GM13976 (cell line): Measurements from ENCODE around the gene ANKRD18B.
"Not testable (repeated sequence)": the region's sequence is repeated elsewhere in the genome, so short reads cannot be mapped to it uniquely, and the experiment has no call there.

Experiments
- DNase-seq: peaks from one replicate; pipeline ENCODE4 v3.0.0; 2012; ENCODE audit warnings: low spot score
- CTCF ChIP-seq: IDR thresholded peaks from 2 replicates; pipeline ENCODE4 v1.5.1; 2012; ENCODE audit warnings: borderline replicate concordance, mild to moderate bottlenecking; ENCODE audit not compliant: insufficient read depth; ENCODE audit errors: extremely low read depth, missing control alignments, control extremely low read depth
- in situ Hi-C: fragments of 300-500 bp; cut with MboI; formaldehyde crosslinking; loops from one replicate; pipeline ENCODE4 v1.12.0; 2022; ENCODE audit warnings: low sequenced_read_pairs, mixed read lengths, inconsistent platforms; ENCODE audit not compliant: unreplicated experiment

Gene ANKRD18B

GRCh38 chr9:33498387-33498786 is 25.7 kb upstream of the ANKRD18B start:
- no peak for DNase-seq
- TF ChIP-seq CTCF = no peak
- in situ Hi-C loops = no loop called here

GRCh38 chr9:33506626-33507370 is 17.3 kb upstream of the ANKRD18B start:
- in situ Hi-C loops = no loop called here
- DNase-seq = no peak
- TF ChIP-seq CTCF = no peak

GRCh38 chr9:33510262-33511183 is 13.5 kb upstream of the ANKRD18B start:
- TF ChIP-seq CTCF = no peak
- in situ Hi-C loops = no loop called here
- DNase-seq = peak; percentile 50

- DNase-seq, in situ Hi-C loops: not testable (repeated sequence)
These were observed 12.9 kb upstream of the ANKRD18B start for GRCh38 chr9:33511184-33511517.

GRCh38 chr9:33512535-33512934 is 11.5 kb upstream of the ANKRD18B start:
- DNase-seq, in situ Hi-C loops: not testable (repeated sequence)

- in situ Hi-C loops, DNase-seq: not testable (repeated sequence)
These were observed 8.6 kb upstream of the ANKRD18B start for GRCh38 chr9:33515342-33515995.

- in situ Hi-C loops = not testable (repeated sequence)
These were observed 7.7 kb upstream of the ANKRD18B start for GRCh38 chr9:33516397-33516796.

GRCh38 chr9:33517373-33517772 is 6.7 kb upstream of the ANKRD18B start:
- in situ Hi-C loops = no loop called here
- TF ChIP-seq CTCF = peak; percentile 50
- DNase-seq = peak; percentile 17

More at GRCh38 chr9:33516397-33516796, 7.7 kb upstream of the ANKRD18B start:
- DNase-seq = not testable (repeated sequence)

- in situ Hi-C loops, DNase-seq: not testable (repeated sequence)
These were observed 6.0 kb upstream of the ANKRD18B start for GRCh38 chr9:33517934-33518577.

- in situ Hi-C loops, DNase-seq: not testable (repeated sequence)
These were observed 2.2 kb upstream of the ANKRD18B start for GRCh38 chr9:33521861-33522260.
